Embryonic facial prominence (tissue), 1 donor: ENCODE data around the gene KNG1.

Experiments
- DNase-seq: peaks from one replicate; pipeline ENCODE4 v3.0.0-alpha.2; 2016; ENCODE audit errors: extremely low spot score

KNG1 gene

GRCh38 chr3:186772701-186773417 is 55.7 kb downstream of the KNG1 start:
- DNase-seq: no peak

GRCh38 chr3:186775999-186776398 is 58.8 kb downstream of the KNG1 start:
- DNase-seq: no peak

- no peak for DNase-seq
Measured at GRCh38 chr3:186779204-186779603, 62.0 kb downstream of the KNG1 start.

GRCh38 chr3:186782542-186783057 is 65.4 kb downstream of the KNG1 start:
- no peak for DNase-seq

- DNase-seq: peak; percentile 89
Measured at GRCh38 chr3:186783058-186783730, 66.0 kb downstream of the KNG1 start, which contains the start of gene EIF4A2. EIF4A2 (plus strand) TSS chr3:186783577; CDS start chr3:186783611, 34 bp downstream.

- peak; percentile 20 for DNase-seq
Measured at GRCh38 chr3:186783731-186784515, 66.8 kb downstream of the KNG1 start.

GRCh38 chr3:186784820-186785494 is 67.8 kb downstream of the KNG1 start:
- no peak for DNase-seq

GRCh38 chr3:186785495-186786018 is 68.4 kb downstream of the KNG1 start:
- no peak for DNase-seq

GRCh38 chr3:186786922-186787321 is 69.8 kb downstream of the KNG1 start:
- no peak for DNase-seq

- no peak for DNase-seq
Measured at GRCh38 chr3:186787642-186788481, 70.7 kb downstream of the KNG1 start.

- DNase-seq: no peak
Measured at GRCh38 chr3:186788482-186789370, 71.6 kb downstream of the KNG1 start.

GRCh38 chr3:186789554-186790260 is 72.5 kb downstream of the KNG1 start:
- DNase-seq: no peak

- DNase-seq: no peak
Measured at GRCh38 chr3:186790261-186790981, 73.3 kb downstream of the KNG1 start.
